ENCODE data around the gene PUSL1. TPM values are rescaled to one million over a fixed set of nuclear protein-coding genes. Genes with fewer than 3 reads are reported as not detected.

Gene PUSL1
- total RNA-seq, 1 donor from 2014 or later, result 35.2 TPM

DNA sequence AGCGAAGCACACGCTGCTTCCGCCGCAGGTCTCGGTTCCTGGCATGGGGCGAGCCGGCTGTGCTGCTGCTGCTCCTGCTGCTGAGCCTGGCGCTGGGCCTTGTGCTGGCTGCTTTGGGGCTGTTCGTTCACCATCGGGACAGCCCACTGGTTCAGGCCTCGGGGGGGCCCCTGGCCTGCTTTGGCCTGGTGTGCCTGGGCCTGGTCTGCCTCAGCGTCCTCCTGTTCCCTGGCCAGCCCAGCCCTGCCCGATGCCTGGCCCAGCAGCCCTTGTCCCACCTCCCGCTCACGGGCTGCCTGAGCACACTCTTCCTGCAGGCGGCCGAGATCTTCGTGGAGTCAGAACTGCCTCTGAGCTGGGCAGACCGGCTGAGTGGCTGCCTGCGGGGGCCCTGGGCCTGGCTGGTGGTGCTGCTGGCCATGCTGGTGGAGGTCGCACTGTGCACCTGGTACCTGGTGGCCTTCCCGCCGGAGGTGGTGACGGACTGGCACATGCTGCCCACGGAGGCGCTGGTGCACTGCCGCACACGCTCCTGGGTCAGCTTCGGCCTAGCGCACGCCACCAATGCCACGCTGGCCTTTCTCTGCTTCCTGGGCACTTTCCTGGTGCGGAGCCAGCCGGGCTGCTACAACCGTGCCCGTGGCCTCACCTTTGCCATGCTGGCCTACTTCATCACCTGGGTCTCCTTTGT is 25.3 kb downstream of the PUSL1 start:
- H3K4me1 Mint-ChIP-seq, result peaks cover 2% of the 10 kb centered on the region
- no peak for DNase-seq
- intact Hi-C loops (cut with micrococcal nuclease), result no loop called here
- H3K9me3 Mint-ChIP-seq, result no peaks in the 10 kb centered on the region
- H3K27ac Mint-ChIP-seq, result no peak overlapping the region
- no peaks in the 10 kb centered on the region for H3K27me3 Mint-ChIP-seq
- peaks cover 6% of the 10 kb centered on the region for H3K36me3 Mint-ChIP-seq (ENCODE audit: low read depth)
- no peak overlapping the region for H3K4me3 Mint-ChIP-seq

- DNase-seq, result no peak
- Mint-ChIP-seq H3K36me3 (ENCODE audit: low read depth) (peaks cover 11% of the 10 kb centered on the region), H3K4me3 (no peak overlapping the region), H3K9me3 (no peaks in the 10 kb centered on the region), H3K27me3 (no peaks in the 10 kb centered on the region), H3K27ac (no peak overlapping the region), H3K4me1 (peaks cover under 1% of the 10 kb centered on the region)
- intact Hi-C loops (cut with micrococcal nuclease), result no loop called here
These were observed 26.4 kb downstream of the PUSL1 start for GRCh38 chr1:1334835-1335234.

DNA sequence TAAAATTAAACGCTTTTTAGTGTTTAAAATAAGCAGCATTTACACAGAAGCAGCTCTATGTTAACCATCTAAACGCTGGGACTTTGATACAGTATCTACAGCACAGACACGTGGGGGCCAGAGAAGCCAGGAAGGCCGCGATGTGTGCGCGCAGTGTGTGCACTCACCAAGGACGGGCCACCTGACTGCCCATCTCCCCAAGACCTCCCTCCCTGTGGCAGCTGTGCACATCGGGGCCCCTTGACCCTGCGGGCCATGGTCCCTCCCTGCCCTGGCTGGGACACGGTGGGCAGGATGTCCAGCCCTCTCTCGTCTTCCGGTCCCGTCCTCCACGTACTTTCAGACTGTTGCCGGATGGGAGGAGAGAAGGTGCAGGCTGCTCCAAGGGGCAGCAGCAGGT is 26.9 kb downstream of the PUSL1 start:
- H3K27me3 Mint-ChIP-seq, result no peaks in the 10 kb centered on the region
- intact Hi-C loops (cut with micrococcal nuclease), result no loop called here
- H3K4me3 Mint-ChIP-seq, result no peak overlapping the region
- no peaks in the 10 kb centered on the region for H3K4me1 Mint-ChIP-seq
- H3K36me3 Mint-ChIP-seq (ENCODE audit: low read depth), result peaks cover 16% of the 10 kb centered on the region
- H3K27ac Mint-ChIP-seq, result no peak overlapping the region
- H3K9me3 Mint-ChIP-seq, result no peaks in the 10 kb centered on the region
- DNase-seq, result no peak

DNA sequence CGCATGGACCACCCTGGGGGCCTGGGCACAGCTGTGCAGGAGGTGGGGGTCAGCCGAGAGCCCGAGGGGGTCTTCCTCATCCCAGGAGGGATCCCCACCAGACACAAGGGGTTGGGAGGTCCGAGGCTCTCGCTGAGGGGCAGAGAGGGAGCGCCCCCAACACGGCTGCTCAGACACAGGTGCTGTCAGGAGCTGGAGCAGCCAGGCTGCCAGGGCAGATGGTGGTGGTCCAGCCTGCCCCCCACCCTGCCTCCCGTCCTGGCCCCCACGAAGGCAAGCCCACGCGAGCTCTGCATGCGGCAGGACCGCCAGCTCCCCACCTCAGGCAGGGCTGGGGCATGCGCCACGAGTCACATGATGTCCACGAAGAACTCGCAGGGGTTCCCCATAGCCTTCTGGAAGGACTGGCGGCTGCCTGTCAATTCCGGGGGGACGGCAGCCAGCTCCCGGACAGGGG is 27.4 kb downstream of the PUSL1 start:
- intact Hi-C loops (cut with micrococcal nuclease), result no loop called here
- no peaks in the 10 kb centered on the region for H3K9me3 Mint-ChIP-seq
- H3K27ac Mint-ChIP-seq, result no peak overlapping the region
- no peak for DNase-seq
- no peaks in the 10 kb centered on the region for H3K4me1 Mint-ChIP-seq
- peaks cover 21% of the 10 kb centered on the region for H3K36me3 Mint-ChIP-seq (ENCODE audit: low read depth)
- no peaks in the 10 kb centered on the region for H3K27me3 Mint-ChIP-seq
- no peak overlapping the region for H3K4me3 Mint-ChIP-seq

- intact Hi-C loops (cut with micrococcal nuclease), result no loop called here
- Mint-ChIP-seq H3K27ac (no peak overlapping the region), H3K4me1 (no peaks in the 10 kb centered on the region), H3K4me3 (no peak overlapping the region), H3K9me3 (no peaks in the 10 kb centered on the region), H3K36me3 (ENCODE audit: low read depth) (peaks cover 27% of the 10 kb centered on the region), H3K27me3 (no peaks in the 10 kb centered on the region)
- no peak for DNase-seq
These were observed 28.0 kb downstream of the PUSL1 start for GRCh38 chr1:1336446-1336845.

GRCh38 chr1:1336931-1337792 is 28.8 kb downstream of the PUSL1 start:
- Mint-ChIP-seq H3K27me3 (no peaks in the 10 kb centered on the region), H3K4me1 (no peaks in the 10 kb centered on the region), H3K4me3 (no peak overlapping the region), H3K27ac (no peak overlapping the region), H3K9me3 (no peaks in the 10 kb centered on the region), H3K36me3 (ENCODE audit: low read depth) (peaks cover 27% of the 10 kb centered on the region)
- intact Hi-C loops (cut with micrococcal nuclease), result no loop called here
- DNase-seq, result no peak

- Mint-ChIP-seq H3K4me1 (no peaks in the 10 kb centered on the region), H3K9me3 (no peaks in the 10 kb centered on the region), H3K4me3 (no peak overlapping the region), H3K36me3 (ENCODE audit: low read depth) (peaks cover 27% of the 10 kb centered on the region), H3K27me3 (no peaks in the 10 kb centered on the region), H3K27ac (no peak overlapping the region)
- peak; percentile 78 for DNase-seq
- intact Hi-C loops (cut with micrococcal nuclease), result no loop called here
These were observed 29.4 kb downstream of the PUSL1 start for GRCh38 chr1:1337793-1338147.

DNA sequence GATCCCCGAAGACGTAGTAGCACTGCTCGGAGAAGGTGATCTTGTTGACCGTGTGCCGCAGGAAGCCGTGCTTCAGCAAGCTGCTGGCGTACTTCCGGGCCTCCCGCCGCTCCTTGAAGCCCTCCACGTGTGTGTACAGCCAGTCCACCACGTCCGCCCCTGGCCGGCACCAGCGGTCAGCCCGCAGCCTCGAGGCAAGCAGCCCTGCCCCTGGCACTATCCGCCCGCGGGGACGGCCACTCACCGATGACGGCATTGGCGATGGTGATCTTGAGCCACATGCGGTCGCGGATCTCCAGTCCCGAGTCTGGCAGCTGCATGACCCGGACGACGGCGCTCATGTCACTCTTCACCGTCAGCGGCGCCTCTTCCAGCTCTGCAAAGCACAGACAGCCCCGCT is 29.9 kb downstream of the PUSL1 start:
- Mint-ChIP-seq H3K27ac (no peak overlapping the region), H3K4me3 (no peak overlapping the region), H3K9me3 (no peaks in the 10 kb centered on the region), H3K4me1 (no peaks in the 10 kb centered on the region), H3K27me3 (no peaks in the 10 kb centered on the region), H3K36me3 (ENCODE audit: low read depth) (peaks cover 27% of the 10 kb centered on the region)
- DNase-seq, result no peak
- intact Hi-C loops (cut with micrococcal nuclease), result no loop called here

DNA sequence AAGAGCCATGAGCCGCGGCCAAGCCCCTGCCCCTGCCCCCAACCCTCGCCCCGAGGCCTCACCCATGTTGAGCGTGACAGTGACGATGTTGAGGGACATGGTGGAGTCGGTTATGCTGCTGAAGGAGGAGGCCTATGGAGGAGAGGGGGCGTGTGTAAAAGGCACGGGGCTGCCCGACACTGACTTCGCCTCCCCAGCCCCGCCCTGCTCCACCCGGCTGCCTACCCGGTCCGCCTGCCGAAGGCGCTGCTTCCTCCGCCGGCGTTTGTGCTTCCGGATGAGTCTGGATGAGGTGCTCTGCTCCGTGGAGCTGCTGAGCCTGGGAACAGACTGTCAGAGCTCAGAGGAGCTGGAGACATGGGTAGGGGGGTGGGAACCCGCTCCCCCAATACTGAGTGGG is 31.8 kb downstream of the PUSL1 start:
- no peak for DNase-seq
- Mint-ChIP-seq H3K36me3 (ENCODE audit: low read depth) (peaks cover 27% of the 10 kb centered on the region), H3K4me3 (no peak overlapping the region), H3K9me3 (no peaks in the 10 kb centered on the region), H3K27ac (no peak overlapping the region), H3K27me3 (no peaks in the 10 kb centered on the region), H3K4me1 (peaks cover 2% of the 10 kb centered on the region)
- intact Hi-C loops (cut with micrococcal nuclease), result no loop called here

GRCh38 chr1:1340791-1341548 is 32.6 kb downstream of the PUSL1 start:
- H3K27me3 Mint-ChIP-seq, result no peaks in the 10 kb centered on the region
- H3K36me3 Mint-ChIP-seq (ENCODE audit: low read depth), result peaks cover 27% of the 10 kb centered on the region
- H3K27ac Mint-ChIP-seq, result no peak overlapping the region
- no peak overlapping the region for H3K4me3 Mint-ChIP-seq
- intact Hi-C loops (cut with micrococcal nuclease), result no loop called here
- H3K4me1 Mint-ChIP-seq, result peaks cover 2% of the 10 kb centered on the region
- no peak for DNase-seq
- no peaks in the 10 kb centered on the region for H3K9me3 Mint-ChIP-seq

DNA sequence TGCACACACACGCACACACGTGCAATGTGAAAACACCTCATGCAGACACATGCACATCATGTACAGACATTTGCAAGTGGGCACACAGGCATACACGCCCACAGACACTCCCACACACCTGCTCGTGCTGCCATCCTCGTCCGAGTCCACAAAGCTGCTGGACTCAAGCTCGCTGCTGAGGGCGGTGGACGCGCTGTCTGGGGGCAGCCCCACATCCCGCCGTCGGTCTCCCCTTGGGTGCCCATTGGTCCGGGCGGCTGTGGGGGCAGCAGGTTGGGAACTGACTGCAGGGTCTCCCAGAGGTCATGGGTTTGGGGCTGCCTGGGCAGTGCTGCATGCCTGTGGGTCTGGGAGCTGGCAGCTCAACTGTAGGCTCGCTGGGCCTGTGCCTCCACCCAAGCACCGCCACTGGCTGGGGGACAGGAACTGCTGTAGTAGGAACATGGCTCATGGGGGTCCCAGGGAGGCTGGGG is 33.2 kb downstream of the PUSL1 start:
- Mint-ChIP-seq H3K9me3 (no peaks in the 10 kb centered on the region), H3K4me3 (no peak overlapping the region), H3K27me3 (no peaks in the 10 kb centered on the region), H3K27ac (no peak overlapping the region), H3K36me3 (ENCODE audit: low read depth) (peaks cover 27% of the 10 kb centered on the region), H3K4me1 (peaks cover 2% of the 10 kb centered on the region)
- intact Hi-C loops (cut with micrococcal nuclease), result no loop called here
- no peak for DNase-seq

GRCh38 chr1:1342061-1342562 is 33.7 kb downstream of the PUSL1 start:
- H3K27ac Mint-ChIP-seq, result no peak overlapping the region
- H3K36me3 Mint-ChIP-seq (ENCODE audit: low read depth), result peaks cover 27% of the 10 kb centered on the region
- no peak for DNase-seq
- no peaks in the 10 kb centered on the region for H3K27me3 Mint-ChIP-seq
- no peak overlapping the region for H3K4me3 Mint-ChIP-seq
- intact Hi-C loops (cut with micrococcal nuclease), result no loop called here
- H3K4me1 Mint-ChIP-seq, result peaks cover 7% of the 10 kb centered on the region
- no peaks in the 10 kb centered on the region for H3K9me3 Mint-ChIP-seq

DNA sequence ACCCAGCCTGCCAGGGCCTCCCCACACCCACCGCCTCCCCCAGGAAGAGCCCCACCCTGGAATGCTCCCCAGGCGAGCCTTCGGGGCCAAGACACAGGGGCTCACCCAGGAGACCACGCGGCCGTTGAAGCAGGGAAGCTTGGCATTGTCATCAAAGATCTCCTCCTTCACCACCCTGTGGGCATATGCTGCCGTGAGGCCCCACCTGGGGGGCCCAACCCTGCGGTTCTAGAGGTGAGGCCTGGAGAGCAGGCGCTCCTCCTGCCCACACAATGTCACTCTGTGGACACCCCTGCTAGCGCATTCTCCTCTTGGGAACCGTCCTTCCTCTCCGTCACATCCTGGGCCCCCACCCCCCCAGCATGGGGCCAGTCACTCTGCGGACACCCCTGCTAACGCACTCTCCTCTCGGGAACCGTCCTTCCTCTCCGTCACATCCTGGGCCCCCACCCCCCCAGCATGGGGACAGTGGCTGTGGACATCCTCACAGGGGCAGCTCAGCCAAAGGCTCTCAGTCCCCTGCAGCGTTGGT is 34.3 kb downstream of the PUSL1 start:
- Mint-ChIP-seq H3K36me3 (ENCODE audit: low read depth) (peaks cover 26% of the 10 kb centered on the region), H3K4me3 (no peak overlapping the region), H3K27me3 (no peaks in the 10 kb centered on the region), H3K9me3 (no peaks in the 10 kb centered on the region), H3K27ac (no peak overlapping the region), H3K4me1 (peaks cover 11% of the 10 kb centered on the region)
- DNase-seq, result no peak
- intact Hi-C loops (cut with micrococcal nuclease), result no loop called here
